GM18868 (cell line): ENCODE measurements around the gene IGFN1.

Experiments used
- ATAC-seq: cut with Tn5 transposase; IDR thresholded peaks from one replicate; pipeline ENCODE4 v1.9.1; 2021; ENCODE audit warnings: mild to moderate bottlenecking, moderate library complexity; ENCODE audit not compliant: unreplicated experiment

Gene IGFN1

DNA sequence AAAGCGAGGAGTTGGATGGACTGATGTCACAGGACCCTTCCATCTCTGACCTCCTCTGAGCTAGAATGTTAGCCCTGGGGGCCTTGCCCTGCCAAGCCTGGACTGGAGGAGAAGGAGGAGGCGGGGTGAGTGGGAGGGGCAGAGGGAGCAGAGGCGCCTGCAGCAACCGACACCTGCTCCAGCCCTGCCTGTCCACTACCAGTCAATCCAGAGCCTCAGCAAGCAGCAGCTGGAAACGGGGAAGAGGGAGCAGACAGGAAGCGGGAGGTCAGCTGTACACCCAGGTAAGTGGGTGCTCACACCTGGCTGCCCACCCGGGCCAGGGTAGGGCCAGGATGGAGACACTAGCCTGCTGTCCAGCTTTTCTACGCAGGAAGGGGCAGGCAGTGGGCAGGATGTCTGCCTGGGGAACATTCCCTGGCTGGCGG lies at the start of gene IGFN1:
Gene IGFN1 (plus strand): TSS at position 201 of the 428 bp plus-strand sequence. CDS start 2,470 bp downstream, outside the sequence.
- no peak for ATAC-seq

DNA sequence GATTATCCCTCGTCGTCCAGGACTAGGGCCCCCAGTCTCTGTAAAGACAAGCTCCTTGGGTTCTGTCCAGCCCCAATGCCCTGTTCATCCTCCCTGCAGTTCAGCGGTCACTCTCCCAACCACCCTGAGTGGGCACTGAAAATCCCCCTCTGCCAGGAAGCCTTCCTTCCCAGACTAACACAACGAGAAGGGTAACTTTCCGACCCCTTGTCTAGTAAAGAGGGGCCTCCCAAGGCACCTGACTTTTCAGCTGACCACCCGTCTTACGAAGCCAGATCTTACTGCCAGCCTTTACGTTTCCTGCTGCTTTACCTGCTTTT lies 49.7 kb upstream of the IGFN1 start:
- no peak for ATAC-seq

DNA sequence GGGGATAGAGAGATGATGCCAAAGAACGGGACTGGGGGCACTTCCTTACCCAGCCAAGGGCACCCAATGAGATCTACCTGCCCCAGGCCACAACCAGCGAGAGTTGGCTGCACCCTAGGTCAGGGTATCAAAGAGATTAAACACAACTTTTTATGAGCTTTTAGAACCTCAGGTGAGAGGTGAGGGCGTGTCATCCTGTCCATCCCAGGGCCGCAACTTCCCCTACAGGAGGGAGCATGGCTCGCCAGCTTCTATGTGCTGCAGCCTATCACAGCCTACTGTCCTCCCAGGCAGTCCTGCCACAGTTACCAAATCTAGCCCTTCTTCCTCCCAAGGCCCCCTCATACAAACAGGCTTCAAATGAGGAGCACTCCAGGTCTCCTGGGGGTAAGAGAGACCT lies 49.2 kb upstream of the IGFN1 start:
- ATAC-seq: no peak

DNA sequence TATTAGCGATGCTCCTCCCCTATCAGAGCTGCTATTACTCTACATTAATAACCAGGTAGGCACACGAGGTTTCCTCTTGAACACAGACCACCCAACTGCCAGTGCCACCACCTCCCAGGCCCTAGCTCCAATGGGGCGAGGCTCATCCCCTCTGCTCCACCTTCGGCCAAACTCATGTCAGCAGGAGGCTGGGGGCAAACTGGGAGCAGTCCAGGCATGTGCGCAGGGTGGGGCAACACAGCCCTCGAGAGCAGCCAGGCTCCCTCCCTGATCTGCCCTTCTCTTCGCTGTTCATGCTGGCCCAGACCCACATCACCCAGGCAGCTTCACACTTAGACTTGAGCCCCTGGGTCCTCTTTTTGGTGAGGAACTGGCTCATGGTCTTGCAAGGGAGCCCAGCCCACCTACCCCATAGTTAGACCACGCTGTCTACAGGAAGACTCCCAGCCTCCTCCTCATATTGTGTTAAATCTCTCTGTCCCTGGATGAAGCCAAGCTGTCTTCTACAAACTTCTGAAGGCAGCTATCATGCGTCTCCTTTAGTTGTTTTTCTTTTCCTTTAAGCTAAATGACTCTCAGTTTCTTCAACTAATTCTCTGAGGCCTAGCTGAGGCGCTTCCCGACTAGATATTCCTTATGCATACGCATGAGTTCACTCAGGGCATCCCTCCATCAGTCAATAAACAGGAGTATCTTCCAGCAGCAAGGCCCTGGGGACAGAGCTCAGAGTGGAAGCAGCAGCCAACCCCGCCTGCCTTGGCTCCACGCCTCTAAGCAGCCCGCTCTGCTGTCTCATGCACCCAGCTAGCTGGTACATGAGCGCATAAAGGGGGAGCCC lies 48.4 kb upstream of the IGFN1 start:
- no peak for ATAC-seq

DNA sequence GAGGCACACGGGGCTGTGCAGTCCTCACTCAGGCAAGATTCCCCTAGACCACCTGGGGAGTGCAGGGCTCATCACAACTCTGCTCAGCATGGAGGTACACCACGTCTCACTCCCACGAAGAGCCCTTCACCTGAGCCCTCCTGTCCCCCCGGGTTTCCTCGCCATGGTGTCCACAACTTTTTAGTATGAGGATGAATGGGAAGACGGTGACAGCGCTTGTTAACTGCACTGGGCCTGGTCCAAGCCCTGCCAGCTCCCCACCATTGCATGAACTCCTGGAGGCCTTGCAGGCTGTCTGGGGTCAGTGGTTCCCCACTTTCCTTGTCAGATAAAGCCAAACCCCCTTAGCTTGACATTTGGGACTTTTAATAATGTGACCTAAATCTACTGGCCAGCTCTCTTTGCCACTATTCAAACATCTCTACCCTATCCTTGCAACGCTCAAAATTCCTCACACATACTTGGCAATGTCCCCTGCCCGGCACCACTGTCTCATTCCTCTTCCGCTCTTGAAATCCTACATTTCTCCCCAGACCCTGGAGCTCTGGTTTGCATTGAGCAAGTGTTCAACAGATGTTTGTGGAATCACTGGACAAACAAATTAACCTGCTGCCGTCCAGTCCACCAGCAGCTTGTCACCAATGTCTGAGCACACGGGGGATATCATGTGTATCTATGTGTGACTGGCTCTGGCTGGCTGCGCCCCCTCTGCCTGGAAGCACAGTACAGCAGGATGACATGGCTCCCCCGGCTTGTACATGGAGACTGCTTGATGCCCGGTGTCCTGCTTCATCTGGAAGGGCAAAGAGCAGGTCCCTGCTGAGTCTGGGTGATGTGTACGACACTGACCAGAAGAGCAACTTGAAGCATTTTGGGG lies 47.5 kb upstream of the IGFN1 start:
- no peak for ATAC-seq

DNA sequence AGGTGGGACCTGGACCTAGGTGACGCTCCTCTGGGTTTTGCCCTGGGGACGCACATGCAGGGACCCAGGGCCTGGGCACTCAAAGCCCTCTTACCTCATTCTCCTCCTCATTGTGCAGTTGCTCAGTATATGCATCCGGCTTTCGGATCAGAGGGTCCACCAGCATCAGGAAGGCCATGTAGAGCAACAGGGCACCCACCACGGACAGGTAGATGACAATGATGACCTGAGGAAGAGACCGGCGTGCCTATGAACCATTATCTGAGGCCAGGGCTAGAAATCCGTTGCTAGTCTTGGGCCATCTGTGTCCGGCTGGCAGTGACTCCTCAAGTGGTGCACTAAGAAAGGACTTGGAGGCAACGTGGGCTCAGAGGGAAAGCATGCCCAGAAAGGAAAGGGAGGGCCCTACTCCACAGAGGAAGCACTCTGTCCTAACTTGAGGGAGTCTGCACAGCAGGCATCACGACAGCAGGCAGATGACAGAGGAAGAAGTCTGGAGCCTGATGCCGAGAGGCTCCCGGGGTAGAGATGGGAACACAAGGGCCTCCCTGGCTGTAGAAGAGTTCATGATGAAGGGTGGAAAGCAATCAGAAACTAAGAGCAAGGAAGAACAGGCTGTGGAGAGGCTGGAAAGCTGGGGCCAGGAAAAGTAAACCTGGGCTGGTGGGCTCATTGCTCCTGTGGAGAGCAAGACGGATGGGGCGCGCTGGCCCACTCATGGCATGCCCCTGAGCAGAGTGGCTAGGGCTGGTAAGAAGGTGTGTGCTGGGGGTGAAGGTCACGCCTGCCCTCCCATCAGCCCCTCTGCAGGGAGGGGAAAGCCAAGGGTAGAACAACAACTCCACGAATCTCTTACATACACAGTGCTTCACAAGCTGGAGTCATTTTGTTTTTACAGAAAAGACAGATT lies 46.6 kb upstream of the IGFN1 start:
- no peak for ATAC-seq

DNA sequence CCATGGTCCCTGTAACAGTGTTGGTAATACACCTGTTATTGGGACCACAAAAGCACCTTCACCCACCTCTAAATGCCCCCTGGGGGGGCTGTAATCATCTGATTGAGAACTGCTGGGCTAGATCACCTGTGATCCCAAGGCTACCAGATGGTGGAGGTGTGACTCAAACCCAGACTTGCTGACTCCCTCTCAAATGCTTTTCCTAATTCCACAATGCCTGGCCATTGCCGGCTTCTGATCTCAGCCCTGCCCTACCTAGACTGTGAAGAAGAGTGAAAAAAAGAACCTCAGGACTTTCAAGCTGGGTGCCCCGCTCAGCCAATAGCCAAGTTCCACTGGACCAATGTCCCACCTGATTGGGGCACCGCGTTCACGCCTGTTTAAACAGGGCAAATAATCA lies 45.9 kb upstream of the IGFN1 start:
- no peak for ATAC-seq

DNA sequence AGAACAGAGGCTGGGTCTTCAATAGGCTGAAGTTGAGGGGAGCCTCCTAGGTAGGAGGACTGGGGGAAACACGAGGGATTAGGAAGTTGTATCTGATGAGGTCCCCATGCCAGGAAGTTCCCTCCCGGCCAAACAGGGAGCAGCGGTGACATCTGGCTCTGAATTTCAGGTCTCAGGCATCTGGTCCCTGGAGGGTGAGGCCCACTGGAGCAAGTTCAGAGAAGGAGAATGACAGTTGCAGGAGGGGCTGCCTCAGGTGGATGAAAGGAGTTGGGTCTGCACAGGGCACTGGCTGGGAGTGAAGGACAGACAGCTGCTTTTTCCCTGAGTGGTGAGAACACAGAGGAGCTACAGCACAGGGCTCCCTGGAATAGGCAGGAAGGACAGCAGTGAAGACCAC lies 45.5 kb upstream of the IGFN1 start:
- no peak for ATAC-seq

DNA sequence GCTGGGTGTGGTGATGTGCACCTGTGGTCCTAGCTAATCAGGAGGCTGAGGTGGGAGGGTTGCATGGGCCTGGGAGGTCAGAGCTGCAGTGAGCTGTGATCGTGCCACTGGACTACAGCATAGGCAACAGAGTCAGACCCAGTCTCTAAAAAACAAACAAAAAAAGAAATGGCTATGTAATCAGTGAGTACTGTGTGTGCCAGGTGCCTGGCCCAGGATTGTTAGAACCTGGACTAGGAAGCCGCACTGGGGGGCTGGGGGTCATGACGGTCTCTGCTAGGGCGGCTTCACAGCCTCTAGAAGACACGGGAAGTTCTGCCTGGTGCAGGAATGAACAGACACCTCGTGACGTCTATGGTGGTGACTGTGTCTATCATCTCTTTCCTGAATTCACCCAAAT lies 44.8 kb upstream of the IGFN1 start:
- ATAC-seq: no peak

DNA sequence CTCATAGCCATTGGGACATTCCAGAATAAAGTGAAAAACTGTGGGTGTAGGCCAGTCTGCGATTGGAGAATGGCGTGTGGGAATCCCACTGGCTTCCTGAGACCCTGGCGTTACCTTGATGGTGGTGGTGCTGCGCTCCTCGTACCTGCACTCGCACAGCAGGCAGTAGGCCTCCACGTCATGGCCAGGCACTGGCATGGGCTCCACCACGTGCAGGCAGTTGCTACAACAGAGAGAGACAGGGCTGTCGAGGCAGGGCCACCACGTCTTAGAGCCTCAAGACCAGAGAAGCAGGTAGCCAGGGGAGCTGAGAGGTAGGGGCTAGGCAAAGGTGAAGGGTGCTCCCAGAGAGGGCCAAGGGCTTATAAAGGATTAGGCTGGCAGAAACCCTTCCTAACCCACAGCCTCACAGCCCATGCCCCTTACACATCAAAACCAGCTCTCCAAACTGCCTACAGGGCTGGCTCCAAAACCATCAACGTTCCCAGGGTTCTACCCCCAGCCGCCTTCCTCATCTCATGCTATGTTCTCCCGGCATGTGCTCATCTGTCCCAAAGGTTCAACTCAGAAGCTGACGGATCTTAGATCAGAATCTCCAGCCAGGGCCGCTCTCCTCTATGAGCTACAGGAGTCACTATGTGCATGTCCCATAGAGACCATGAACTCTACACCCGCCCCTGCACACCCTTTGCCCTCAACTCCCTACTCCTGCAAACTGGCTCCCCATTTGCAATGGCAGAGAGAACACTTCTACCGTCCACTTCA lies 43.8 kb upstream of the IGFN1 start:
- ATAC-seq: no peak

DNA sequence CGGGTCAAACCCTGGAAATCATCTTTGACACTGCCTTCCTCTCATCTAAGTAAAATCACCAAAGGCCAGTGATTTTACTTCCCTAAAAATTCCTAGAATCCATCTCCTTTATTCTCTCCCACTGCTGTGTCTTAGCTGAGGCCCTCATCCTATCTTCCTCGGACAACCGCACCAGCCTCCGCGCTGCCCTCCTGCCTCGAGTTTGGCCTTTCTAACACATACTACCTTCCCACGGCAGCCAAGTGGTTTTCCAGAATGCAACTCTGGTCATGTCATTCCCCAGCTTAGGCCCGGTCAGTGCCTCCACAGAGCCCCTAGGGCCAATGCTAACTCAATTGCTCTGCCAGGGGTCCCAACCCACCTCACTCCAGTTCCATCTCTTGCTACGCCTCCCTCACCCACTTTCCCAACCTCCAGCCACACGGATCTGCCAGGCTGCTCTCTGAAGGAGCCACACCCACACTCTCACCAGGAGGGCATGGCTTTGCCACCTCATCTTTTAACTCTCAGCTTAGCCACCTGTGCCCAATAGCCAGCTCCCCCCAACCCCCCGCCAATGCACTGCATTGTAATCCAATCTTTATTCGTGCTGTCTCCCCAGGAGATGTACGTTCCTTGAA lies 43.1 kb upstream of the IGFN1 start:
- no peak for ATAC-seq

DNA sequence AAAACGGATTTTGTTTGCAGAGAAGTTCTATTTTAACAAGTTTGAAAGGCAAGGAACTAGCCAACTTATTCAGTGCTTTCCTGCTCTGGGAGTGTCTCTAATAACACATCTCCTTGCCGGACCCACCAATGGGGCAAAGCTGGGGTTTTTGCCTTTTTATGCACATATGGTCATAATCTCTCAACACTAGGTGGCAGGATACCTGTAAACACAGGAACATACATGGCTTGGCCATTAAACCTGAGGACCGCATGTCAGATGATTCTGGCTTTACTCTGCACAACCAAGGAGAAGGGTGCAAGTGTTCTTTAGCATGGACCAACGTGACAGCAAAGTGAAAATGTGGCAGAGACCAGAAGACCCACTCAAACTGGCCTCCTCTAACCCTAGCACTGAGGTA lies 41.2 kb upstream of the IGFN1 start:
- ATAC-seq: no peak

DNA sequence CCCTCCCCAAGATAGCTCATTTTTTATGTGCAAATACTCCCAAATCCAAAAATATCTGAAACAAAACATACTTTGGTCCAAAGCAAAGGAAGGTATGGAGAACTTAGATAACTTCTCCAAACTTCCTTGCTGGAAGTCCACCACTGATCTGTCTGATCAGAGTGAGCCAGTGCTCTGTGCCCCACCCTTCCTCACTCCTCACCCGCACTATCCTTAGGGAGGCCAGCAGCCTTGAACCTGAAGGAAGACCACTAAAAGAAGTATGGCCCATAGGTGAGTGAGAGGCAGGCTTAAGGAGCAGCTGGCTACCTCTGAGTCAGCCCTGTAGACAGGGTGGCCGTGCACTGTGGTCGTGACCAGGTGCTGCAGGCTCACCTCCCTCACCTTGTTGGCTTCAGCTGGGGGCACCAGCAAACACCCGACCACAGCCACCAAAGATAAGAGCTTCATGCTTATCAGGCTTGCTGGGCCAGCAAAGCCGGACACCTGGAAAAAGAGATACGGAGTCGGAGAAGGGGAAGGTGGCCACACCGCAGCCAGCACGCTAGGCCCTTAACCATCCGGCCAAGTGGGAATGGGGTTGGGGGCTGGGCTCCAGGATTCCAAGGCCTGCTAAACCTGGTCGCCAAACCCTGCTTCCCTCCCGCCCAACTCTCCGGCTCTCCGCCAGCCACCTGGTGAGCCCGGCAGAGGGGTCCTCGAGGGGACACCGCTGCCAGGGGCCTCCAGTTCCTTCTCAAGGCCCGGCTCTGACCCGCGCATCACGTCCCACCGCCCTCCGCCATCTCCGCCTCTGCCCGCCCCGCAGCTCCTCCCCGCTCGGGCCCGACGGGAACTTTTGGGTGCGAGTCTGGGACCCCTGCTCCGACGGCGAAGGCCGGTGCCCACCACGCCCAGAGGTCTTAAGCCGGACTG lies 36.9 kb upstream of the IGFN1 start:
- ATAC-seq: peak; percentile 66

DNA sequence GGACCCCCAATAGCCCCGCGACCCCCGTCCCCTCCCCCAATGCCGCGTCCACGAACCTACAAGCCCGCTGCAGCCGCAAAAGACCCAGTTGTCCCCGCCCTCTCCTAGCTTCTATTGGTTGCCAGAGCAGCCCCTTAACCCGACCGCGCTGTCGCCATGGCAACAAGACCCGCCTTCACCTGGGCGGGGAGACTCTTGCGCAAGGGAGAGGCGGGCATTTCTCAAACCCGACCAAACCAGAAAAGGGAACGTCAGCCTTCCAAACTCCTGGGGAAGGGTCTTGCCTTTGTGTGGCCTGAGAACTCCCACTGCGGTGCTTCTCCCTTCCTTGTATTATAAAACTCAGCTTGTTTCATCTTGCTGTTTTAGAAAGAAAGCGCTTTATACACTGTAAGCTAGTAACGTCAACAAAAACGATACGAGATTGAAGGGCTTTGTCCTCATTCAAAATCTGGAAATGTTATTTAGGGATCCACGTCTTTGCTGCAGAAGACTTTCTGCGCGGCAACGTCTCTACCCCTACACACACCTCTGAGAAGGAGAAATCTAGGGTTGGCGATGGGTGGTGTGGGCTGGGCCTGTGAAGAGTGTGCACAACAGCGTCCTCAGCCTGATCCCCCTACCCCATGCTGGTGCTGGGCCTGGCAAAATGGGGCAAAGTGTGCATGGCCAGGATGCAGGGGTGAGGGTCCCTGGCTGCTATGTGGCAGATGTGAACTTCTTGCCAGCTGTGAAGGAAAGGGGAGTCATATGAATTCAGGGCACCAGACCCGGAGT lies 36.0 kb upstream of the IGFN1 start, which contains the start of gene TMEM9:
Gene TMEM9 (minus strand): TSS at position 86 of the 777 bp plus-strand sequence. CDS start 551 bp downstream, outside the sequence.
- ATAC-seq: peak; percentile 94

DNA sequence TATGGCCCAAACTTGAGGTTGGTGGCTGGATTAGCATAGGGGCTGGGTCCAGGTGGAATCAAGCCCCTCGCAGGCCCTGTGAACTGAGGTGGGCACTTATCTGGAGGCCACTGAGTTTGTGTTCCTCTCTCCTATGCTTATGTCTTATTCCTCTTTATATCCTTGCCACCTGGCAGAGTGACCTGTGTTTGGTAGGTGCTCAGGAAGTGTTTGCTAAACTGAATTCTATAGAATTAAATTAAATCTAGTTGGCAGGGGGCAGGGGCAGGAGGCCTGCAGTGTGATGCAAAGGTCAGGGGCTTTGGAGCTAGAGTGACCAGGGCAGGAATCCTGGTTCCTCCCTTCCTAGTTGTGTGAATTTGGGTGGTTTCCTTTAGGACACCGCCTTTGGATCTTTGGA lies 35.3 kb upstream of the IGFN1 start:
- no peak for ATAC-seq

DNA sequence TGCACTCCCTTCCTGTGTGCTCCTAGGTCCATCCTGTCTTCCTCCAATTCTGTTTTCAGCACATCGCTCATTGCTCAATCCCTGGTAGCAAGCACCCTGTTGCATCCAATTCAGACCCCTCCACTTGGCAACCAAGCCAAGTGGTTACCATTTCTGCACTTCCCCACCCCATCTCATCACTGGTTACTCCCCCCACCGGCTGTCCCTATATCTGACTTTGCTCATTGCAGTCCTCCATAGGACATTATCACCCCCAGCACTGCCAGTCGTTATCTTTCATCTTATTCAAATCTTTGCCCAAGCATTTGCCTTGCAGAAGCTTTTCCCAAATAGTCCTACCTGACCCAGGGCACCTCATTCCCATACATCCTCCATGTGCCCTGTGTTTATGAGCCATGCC lies 34.3 kb upstream of the IGFN1 start:
- ATAC-seq: no peak

DNA sequence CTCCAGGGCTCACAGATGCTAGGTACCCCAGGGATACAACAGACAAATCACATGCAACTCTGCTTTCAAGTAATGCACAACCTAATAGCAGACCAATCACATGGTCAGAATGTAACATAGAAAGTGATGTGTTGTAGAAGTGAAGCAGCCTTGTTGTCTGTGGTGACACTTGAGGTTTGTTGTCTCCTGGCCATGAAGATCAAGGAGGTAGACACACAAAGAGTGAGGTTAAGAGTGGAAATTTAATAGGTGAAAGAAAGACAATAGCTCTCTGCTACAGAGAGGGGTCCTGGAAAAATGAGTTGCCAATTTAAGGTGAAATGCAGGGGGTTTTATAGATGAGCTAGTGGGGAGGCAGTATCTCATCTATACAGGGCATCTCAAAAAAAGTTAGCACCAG lies 33.8 kb upstream of the IGFN1 start:
- no peak for ATAC-seq

DNA sequence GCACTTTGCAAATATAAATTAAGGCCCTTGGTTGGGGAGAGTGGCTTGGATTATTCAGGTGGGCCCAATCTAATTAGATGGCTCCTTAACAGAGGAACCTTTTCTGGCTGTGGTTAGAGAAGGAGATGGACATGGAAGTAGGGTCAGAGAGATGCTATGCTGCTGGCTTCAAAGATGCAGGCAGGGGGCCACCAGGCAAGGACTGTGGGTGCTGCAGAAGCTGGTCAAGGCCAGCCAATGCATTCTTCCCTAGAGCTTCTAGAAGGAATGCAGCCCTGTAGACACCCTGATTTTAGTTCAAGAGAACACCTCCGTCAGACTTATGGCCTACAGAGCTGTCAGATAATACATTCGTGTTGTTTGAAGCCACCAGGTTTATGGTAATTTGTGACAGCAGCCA lies 32.7 kb upstream of the IGFN1 start:
- no peak for ATAC-seq
